GM08714 (cell line): Measurements from ENCODE around the gene AKR7A3.
"Not testable (repeated sequence)": the region's sequence is repeated elsewhere in the genome, so short reads cannot be mapped to it uniquely, and the experiment has no call there.

Experiments used
- H3K4me3 ChIP-seq: fragments of 200-500 bp; sonication (Bioruptor generic); 2 replicates; pipeline ENCODE4 v1.5.1; 2014; ENCODE audit warnings: mild to moderate bottlenecking, low read length, inconsistent platforms
- ZNF274 ChIP-seq: IDR thresholded peaks from 2 replicates; pipeline ENCODE4 v1.6.1; 2012; ENCODE audit warnings: mild to moderate bottlenecking, low read depth, low read length

The AKR7A3 gene

DNA sequence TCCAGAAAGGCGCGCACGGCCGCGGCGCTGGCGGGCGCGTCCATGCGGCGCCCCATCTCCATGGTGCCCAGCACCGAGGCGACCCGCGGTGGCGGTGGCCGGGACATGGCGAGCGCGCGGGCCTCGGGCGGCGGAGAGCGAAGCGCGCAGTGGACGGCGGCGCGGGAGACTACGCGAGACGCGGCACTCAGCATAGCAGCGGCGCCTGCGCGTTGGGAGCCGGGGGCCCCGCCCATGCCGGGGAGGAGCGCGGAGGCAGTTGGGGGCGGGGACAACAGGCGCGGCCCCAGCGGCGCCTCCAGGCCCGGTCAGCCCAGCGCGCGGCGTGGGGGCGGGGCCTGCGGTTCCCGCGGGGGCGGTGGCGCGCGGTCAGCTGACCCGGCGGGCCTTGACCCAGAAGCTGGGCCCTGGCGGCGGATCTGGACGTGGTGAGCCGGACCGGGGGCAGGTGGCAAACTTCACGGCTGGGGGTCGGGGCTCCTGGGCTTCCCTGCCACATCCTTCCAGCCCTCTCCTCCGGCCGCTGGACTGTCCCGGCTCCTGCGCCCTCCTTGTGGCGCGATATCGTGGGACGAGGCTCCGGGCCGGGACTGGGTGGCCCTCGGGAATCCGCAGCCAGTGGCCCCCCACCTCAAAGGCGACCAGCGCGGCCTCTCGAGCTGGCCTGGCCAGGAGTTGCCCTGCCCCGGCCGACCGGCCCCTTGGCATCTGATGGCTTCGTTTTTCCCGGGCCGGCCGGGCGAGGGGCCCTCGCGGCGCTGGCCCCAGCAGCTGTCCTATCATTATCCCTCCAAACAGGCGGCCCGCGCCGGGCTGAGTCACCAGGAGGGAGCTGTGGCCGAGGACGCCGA is 23.6 kb upstream of the AKR7A3 start, which contains the start of the genes AKR7A2 and SLC66A1:
Gene AKR7A2, minus strand, starts transcription at position 214 of the 851 bp plus-strand sequence. Its CDS starts 20 bp downstream, at position 194.
Gene SLC66A1, plus strand, starts transcription at position 396 of the 851 bp plus-strand sequence. CDS start 5,352 bp downstream, outside the sequence.
- no peak for TF ChIP-seq ZNF274
- H3K4me3 ChIP-seq = peak within 1 kb of the TSS; percentile 90

DNA sequence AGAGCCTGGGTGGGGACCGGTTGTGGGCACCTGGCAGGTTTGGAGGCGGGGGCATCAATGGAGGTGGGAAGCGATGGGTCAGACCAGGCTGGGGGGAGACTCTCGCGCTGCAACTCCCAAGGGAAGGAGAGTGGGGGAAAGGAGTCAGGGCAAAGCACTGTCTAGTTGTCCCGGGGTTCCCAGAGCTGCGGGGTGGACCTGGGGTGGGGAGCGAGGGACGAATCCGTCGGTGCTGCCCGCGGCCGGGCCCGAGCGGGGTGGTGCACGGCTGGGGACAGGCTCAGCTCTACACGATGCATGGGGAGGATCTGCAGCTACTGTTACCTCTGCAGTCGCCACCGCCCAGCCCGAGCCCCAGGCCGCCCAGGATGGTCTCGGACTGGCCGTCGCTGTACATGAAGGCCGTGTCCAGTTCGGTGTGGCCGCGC is 22.9 kb upstream of the AKR7A3 start:
- TF ChIP-seq ZNF274 = no peak
- peak overlapping the region; percentile 90 for H3K4me3 ChIP-seq

DNA sequence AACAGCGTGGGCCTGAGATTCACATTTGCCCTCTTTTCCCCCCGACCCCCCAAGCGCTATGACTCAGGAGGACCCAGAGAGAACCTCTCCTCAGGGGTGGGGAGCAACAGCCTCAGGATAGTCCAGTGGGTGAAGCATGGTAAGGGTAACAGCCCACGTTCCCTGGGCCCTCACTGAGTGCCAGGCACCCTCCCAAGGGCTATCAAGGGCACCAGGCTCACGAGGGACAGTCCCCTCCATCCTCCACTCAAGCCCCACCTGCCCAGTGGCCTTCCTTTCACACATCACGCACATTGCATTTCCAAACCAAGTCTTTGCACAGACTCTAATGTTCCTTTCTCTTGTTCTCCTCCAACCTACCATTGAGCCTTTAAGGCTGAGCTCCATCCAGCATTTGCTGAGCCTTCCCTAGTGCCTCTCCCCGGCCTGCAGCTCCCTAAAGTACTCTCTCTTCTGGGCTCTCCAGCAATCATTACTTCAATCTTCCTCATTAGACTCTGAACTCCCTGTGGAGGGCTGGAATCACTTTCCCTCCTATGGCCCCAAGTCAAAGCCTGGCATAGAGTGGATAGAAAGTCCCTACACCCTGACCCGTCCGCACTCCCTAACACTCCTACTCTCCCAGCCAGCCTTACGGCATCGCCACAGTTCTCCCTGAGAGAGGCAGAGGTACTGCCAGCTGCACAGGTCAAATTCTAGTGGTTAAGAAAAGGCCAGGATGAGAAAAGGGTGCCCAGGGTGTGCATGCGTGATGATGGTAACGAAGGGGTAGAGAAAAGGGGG is 22.3 kb upstream of the AKR7A3 start:
- no peak for TF ChIP-seq ZNF274
- peak overlapping the region; percentile 90; the same call in 1 of the 2 replicates for H3K4me3 ChIP-seq

DNA sequence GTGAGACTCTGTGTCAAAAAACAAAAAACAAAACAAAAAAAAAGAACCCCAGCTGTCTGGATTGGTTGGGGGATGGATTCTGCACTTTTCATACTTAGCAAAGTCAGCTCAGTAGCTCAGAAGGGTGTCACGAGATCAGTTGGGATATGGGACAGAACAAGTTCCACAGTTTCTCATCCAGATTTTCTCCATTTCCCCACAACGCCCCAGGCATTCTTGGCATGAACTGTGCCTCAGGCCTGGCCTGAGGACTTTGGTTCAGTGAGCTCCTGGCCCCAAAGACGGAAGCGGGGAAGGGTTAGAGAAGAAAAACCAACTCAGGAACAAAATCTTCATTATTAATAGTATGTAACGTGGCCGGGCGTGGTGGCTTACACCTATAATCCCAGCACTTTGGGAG is 21.5 kb upstream of the AKR7A3 start:
- H3K4me3 ChIP-seq = no peak overlapping the region
- no peak for TF ChIP-seq ZNF274

DNA sequence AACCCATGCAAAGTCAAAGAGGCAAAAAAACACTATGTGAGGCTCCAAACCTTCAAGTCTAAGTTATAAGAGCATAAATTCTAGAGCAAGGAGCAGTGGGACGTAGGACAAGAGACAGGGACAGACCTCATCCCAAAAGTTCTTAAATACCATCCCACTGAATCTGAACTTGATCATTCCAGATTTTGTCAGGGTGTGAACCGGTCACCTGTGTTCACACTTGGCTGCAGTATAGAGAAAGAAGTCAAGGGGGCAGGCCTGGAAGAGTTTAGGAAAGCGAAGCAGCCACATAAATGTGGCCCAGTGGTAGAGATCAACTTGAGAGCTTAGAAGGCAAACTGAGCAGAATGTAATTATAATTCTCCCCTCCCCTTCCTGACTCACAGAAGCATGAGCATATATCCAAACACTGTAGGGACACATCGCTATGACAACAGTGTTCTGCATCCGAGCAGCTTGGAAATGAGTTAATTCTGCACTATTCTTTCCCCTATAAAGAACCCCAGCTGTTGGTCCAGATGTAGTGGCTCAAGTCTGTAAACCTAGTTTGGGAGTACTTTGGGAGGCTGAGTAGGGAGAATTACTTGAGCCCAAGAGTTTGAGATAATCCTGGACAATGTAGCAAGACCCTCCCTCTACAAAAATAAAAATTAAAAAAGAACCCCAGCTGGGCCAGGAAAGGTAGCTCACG is 20.7 kb upstream of the AKR7A3 start:
- no peak for TF ChIP-seq ZNF274
- no peak overlapping the region for H3K4me3 ChIP-seq

DNA sequence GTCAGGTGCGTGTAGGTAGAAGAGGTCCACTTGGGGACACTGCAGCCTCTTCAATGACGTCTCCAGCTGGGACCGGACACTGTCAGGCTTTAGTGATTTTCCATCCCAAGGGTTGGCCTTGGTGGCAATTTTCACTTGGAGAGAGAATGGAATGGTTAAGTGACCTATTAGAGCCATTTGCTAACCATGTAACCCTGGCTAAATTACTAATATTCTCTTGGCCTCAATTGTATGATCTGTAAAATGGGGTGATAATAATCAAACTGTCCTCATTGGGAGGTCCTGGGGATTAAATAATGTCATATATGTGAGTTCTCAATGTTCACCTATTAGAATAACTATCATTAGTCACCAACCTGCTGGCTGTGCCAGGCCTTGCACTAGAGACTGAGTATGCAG is 19.9 kb upstream of the AKR7A3 start:
- H3K4me3 ChIP-seq = no peak overlapping the region
- TF ChIP-seq ZNF274 = no peak

DNA sequence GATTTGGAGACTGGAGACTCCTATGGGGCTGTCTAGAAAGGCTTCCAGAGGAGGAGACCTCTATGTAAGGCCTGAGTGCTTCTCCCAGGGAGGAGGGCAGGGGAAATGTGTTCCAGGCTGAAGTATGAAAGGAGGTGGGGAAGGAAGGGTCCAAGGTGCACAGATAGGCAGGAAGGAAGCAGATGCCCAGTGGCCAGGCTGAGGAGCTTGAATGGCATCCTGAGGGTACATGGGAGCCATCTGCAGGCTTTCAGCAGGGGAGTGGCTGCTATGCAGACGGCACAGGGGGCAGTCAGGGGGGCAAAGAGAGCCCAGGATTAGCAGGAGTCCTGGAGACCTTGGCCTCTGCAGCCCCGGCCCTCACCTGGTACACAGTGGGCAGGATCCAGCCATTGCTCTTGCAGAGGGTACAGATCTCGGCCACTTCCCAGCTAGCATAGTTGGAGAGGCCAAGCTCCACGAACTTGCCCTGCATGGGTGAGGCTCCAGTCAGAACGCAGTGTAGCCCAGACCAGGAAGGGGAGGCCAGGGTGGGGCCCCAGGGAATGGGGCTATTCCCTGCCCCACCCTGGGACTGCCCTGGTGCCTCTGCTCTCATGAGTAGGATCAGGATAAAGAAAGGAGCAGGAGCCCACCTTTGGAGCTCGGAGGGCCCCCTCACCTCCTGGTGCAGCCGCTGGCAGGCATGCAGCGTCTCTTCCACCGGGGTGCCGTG is 19.4 kb upstream of the AKR7A3 start:
- no peak overlapping the region for H3K4me3 ChIP-seq
- TF ChIP-seq ZNF274 = no peak

DNA sequence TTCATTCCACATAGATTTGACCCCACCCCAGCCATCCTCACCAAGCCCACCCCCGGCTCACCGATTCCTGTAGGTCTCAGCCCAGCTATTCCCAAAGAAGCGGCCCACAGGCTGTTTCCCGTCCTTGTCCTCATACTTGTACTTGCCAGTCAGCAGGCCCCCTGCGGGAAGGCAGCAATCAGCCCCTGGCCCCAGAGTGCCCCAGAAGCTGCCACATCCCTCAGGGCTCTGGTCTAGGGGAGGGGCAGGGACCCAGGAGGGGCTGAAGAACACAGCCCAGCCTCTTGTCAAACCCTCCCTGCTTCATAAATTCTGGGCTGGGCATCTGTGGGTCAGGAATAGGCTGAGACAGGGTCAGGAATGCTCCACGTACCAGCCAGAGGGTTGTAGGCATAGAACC is 18.4 kb upstream of the AKR7A3 start:
- H3K4me3 ChIP-seq = no peak overlapping the region
- no peak for TF ChIP-seq ZNF274

DNA sequence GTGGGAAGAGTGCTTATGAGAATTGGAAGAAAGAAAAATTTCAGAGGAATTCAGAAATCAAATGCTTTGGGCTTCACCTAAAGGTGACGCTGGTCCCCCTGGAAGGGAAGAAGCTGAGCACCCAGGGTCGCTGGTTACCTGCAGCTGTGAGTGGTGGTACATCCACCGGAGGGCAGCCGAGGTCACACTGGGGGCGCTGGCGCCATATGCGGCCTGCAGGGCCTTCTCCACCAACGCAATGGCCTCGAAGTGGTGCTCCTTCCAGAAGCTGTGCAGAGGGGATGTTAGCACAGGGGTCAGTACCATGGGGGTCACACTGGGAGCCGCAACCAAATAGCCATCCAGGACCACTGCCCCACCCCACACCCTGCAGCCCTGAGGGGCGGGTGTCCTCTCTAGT is 17.3 kb upstream of the AKR7A3 start:
- no peak overlapping the region for H3K4me3 ChIP-seq
- TF ChIP-seq ZNF274 = no peak

DNA sequence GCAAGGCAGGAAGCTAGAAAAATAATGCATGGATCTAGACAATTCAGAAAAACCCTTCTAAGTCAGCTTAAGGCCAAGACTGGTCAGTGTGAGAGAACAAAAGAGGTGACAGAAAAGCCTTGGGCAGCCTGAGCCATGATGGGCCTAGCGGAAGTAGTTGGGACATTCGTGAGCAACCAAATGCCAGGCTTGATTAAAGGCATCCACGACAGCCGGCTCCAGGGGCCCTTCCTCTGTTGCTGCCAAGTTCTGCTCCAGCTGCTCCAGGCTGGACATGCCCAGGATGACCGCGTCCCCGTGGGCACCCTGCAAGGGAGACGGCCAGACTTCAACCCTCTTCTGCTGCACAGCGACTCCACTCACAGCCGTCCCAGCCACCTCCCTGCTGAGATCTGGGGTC is 15.5 kb upstream of the AKR7A3 start:
- not testable (repeated sequence) for H3K4me3 ChIP-seq

DNA sequence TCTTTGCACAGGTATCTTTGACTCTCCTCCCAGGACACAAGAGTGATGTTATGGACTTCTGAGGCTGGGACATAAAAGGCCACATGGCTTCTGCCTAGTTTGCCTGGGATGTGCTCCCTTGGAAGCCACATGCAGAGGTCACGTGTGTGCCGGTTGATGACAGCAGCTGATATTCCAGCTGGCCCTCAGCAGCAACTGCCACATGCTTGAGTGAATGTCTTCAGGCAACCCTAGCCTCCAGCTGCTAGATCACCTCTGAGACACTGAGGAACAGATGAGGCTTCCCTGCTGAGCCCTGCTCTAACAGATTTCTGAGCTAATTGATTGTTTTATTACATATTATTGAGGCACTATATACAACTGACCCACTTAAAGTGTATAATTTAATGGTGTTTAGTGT is 11.6 kb upstream of the AKR7A3 start:
- no peak overlapping the region for H3K4me3 ChIP-seq
- no peak for TF ChIP-seq ZNF274

DNA sequence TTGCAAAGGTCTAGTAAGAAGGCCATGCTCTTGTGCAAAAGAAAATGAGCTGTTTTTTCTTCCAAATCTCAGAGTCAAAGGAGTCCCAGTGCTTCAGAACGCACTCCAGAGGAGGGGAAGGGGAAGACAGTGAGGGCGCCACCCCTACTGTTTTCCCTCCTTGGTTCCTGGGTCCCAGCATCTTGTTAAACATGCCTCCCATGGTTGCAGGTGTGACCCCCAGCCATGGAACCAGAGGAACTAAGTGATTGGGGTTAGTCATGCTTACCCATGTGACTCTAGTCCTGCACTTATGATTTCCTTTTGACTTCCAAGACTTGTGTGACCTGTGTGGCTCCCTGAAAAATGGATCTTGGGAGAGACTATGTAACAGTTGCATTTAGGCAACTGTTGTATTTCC is 6.1 kb upstream of the AKR7A3 start:
- TF ChIP-seq ZNF274 = no peak
- H3K4me3 ChIP-seq = no peak overlapping the region

DNA sequence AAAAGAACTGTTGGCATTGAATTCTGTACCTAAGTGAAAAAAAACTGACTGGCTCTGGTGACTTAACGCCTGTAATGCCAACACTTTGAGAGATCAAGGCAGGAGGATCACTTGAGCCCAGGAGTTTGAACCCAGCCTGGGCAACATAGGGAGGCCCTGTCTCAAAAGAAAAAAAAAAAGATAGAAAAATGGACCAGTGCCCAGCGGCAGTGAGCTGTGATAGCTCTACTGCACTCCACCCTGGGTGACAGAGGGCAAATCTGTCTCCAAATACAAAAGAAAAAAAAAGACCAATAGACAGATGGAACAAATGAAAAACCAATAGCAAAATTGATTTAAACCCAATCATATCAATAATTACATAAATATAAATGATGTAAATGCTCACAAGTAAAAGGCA is 674 bp upstream of the AKR7A3 start:
- H3K4me3 ChIP-seq = no peak overlapping the region; the same call in 1 of the 2 replicates
- TF ChIP-seq ZNF274 = no peak

DNA sequence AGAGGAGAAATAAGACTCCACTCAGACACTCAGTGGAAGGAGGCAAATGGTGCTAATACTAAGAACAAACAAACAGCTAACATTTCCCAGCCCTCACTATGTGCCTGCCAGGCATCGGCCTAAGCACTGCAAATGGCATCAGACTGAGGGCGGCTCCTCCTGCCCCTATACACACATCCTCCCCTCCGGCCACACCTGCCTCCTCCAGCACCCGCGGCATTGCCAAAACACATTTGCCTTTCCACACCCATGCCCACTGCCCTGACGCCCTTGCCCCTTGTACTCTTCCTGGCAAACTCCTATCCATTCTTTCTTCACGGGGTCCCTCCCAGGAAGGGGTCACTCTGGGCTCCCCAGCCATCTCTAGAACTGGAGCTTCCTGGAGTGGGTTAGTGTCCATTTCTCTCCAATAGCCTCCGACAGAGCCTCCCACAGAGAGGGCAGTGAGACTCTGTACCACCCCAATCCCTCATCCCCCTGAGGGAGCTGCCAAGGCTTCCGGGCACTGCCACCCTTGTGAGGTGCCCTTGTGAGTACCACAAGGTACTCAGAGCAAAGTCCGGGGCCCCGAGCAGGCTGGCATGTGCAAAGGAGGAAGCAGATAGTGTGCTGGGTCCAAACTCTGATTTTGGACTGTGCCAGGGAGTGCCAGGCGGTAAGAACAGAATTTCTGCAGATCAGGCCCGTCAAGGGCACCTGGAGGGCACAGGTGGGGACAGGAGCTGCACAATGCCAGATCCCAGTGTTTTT is 959 bp downstream of the AKR7A3 start:
- H3K4me3 ChIP-seq = no peak overlapping the region
- no peak for TF ChIP-seq ZNF274

DNA sequence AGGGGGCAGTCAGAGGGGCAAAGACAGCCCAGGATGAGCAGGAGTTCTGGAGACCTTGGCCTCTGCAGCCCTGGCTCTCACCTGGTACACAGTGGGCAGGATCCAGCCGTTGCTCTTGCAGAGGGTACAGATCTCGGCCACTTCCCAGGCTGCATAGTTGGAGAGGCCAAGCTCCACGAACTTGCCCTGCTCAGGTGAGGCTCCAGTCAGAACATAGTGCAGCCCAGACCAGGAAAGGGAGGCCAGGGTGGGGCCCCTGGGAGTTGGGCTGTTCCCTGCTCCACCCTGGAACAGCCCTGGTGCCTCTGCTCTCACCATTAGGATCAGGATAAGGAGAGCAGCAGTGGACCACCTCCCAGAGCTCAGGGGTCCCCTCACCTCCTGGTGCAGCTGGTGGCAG is 2.8 kb downstream of the AKR7A3 start:
- not testable (repeated sequence) for H3K4me3 ChIP-seq

DNA sequence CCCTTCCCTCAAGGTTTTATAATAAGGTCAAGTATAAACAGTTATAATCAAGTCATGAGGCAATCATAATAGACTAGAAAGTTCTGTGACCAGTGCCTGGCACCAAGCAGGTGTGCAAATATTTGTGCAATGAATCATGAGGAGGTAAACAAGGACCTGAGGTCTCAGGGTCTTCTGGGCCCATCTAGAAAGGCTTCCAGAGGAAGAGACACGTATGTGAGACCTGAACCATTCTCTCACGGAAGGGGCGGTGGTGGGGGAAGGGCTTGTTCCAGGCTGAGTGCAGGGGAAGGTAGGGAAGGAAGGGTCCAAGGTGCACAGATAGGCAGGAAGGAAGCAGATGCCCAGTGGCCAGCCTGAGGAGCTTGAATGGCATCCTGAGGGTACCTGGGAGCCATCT is 3.2 kb downstream of the AKR7A3 start:
- not testable (repeated sequence) for H3K4me3 ChIP-seq
